Neural crest cell (in vitro differentiated cells): ENCODE results near the gene CDKAL1. TPM values are rescaled to one million over a fixed set of nuclear protein-coding genes. Genes with fewer than 3 reads are reported as not detected.
"Not testable (repeated sequence)": the region's sequence is repeated elsewhere in the genome, so short reads cannot be mapped to it uniquely, and the experiment has no call there.

Experiments
- DNase-seq: peaks from one replicate; pipeline ENCODE4 v3.0.0; 2021; ENCODE audit warnings: low read depth, mixed read lengths, low spot score
- H3K27ac Mint-ChIP-seq: one replicate; pipeline ENCODE4 v1.8.0; 2021; ENCODE audit warnings: mild to moderate bottlenecking, mixed read lengths; ENCODE audit not compliant: unreplicated experiment
- H3K27me3 Mint-ChIP-seq: 2 replicates; pipeline ENCODE4 v1.8.0; 2021; ENCODE audit warnings: low read depth, mild to moderate bottlenecking, mixed read lengths
- H3K36me3 Mint-ChIP-seq: 2 replicates; pipeline ENCODE4 v1.8.0; 2021; ENCODE audit warnings: low read depth, mild to moderate bottlenecking, mixed read lengths
- H3K4me1 Mint-ChIP-seq: 2 replicates; pipeline ENCODE4 v1.8.0; 2021; ENCODE audit warnings: mixed read lengths
- H3K4me3 Mint-ChIP-seq: one replicate; pipeline ENCODE4 v1.8.0; 2021; ENCODE audit warnings: mild to moderate bottlenecking, mixed read lengths
- H3K9me3 Mint-ChIP-seq: 2 replicates; pipeline ENCODE4 v1.8.0; 2021; ENCODE audit warnings: mixed read lengths
- total RNA-seq: library from RNA; stranded (reverse); gene quantifications from 2 replicates; pipeline ENCODE4 v1.2.1, GENCODE V29; 2021
- TF ChIP-seq, protein P1 (sequence below): fragments of 200-600 bp; sonication (generic); conservative IDR thresholded peaks from 2 replicates; pipeline ENCODE4 v1.5.0; 2021; ENCODE audit warnings: antibody characterized with exemption, mild to moderate bottlenecking

The CDKAL1 gene
- total RNA-seq, 1 donor from 2014 or later: 25.4 TPM

DNA sequence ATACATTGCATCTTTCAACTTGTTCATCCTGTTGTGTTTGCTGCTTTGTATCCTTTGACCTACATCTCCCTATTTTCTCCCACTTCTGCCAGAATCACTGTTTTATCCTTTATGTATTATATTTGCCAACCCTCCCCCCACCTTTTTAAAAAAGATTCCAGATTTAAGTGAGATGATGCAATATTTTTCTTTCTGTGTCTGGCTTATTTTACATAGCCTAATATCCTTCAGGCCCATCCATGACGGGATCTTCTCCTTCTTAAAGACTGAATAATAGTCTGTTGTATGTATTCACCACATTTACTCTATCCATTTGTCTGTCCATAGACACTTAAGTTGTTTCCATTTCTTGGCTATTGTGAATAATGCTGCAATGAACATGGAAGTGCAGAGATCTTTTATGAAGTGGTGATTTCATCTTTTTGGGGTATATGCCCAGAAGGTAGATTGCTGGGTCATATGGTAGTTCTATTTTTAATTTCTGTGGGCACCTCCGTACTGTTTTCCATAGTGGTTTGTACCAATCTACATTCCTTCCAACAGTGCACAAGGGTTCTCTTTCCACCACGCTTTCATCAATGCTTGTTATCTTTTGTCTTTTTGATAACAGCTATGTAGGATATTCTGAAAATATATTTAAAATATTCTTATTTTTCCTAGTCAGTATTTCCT, 181.0 kb downstream of the CDKAL1 start:
- TF ChIP-seq, protein P1, sequence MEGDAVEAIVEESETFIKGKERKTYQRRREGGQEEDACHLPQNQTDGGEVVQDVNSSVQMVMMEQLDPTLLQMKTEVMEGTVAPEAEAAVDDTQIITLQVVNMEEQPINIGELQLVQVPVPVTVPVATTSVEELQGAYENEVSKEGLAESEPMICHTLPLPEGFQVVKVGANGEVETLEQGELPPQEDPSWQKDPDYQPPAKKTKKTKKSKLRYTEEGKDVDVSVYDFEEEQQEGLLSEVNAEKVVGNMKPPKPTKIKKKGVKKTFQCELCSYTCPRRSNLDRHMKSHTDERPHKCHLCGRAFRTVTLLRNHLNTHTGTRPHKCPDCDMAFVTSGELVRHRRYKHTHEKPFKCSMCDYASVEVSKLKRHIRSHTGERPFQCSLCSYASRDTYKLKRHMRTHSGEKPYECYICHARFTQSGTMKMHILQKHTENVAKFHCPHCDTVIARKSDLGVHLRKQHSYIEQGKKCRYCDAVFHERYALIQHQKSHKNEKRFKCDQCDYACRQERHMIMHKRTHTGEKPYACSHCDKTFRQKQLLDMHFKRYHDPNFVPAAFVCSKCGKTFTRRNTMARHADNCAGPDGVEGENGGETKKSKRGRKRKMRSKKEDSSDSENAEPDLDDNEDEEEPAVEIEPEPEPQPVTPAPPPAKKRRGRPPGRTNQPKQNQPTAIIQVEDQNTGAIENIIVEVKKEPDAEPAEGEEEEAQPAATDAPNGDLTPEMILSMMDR: no peak

DNA sequence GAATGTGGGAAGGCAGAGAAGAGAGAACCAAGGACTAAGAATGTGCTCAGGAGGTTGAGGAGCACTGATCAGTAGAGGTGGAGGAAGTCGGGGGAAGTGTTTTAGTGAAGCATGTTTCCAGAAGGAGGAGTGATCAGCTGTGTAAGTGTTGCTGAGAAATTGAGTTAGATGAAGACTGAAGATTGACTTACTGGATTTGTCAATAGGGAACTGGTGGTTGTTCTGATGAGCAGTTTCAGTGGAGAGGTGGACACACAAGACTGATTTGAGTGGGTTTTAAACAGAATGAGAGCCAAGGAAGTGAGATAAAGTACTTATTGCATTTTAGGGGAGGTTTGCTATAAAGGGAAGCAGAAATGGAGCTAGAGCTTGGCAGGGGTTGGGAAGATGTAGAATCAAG, 182.6 kb downstream of the CDKAL1 start:
- TF ChIP-seq, protein P1: no peak
- Mint-ChIP-seq H3K36me3 (no peaks in the 10 kb centered on the region), H3K27me3 (no peaks in the 10 kb centered on the region), H3K4me3 (no peak overlapping the region), H3K9me3 (no peaks in the 10 kb centered on the region), H3K27ac (no peak overlapping the region), H3K4me1 (no peaks in the 10 kb centered on the region)
- DNase-seq: no peak

More for the DNA sequence above, 181.0 kb downstream of the CDKAL1 start:
- Mint-ChIP-seq H3K4me1 (no peaks in the 10 kb centered on the region), H3K27me3 (no peaks in the 10 kb centered on the region), H3K36me3 (no peaks in the 10 kb centered on the region), H3K9me3 (no peaks in the 10 kb centered on the region), H3K27ac (no peak overlapping the region), H3K4me3 (no peak overlapping the region)
- DNase-seq: no peak

DNA sequence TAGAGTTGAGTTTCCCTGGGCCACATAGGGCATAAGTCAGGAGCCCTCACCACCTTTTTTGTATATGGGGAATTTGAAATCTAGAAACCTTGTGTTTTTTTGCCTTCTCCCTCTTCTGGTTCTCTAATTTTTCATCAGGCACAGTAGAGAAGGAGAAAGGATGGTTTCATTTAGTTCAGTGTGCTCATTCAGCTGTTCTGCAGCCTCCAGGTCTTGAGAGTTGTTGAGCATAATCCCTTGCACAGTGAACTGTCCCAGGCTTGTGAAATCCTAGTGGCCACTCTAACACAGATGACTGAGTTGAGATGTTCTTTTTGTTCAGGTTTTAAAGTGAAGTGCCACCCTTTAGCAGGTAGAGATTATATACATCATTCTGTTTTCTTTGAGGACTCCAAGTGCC, 183.5 kb downstream of the CDKAL1 start:
- TF ChIP-seq, protein P1: no peak
- H3K27me3 Mint-ChIP-seq: no peaks in the 10 kb centered on the region

DNA sequence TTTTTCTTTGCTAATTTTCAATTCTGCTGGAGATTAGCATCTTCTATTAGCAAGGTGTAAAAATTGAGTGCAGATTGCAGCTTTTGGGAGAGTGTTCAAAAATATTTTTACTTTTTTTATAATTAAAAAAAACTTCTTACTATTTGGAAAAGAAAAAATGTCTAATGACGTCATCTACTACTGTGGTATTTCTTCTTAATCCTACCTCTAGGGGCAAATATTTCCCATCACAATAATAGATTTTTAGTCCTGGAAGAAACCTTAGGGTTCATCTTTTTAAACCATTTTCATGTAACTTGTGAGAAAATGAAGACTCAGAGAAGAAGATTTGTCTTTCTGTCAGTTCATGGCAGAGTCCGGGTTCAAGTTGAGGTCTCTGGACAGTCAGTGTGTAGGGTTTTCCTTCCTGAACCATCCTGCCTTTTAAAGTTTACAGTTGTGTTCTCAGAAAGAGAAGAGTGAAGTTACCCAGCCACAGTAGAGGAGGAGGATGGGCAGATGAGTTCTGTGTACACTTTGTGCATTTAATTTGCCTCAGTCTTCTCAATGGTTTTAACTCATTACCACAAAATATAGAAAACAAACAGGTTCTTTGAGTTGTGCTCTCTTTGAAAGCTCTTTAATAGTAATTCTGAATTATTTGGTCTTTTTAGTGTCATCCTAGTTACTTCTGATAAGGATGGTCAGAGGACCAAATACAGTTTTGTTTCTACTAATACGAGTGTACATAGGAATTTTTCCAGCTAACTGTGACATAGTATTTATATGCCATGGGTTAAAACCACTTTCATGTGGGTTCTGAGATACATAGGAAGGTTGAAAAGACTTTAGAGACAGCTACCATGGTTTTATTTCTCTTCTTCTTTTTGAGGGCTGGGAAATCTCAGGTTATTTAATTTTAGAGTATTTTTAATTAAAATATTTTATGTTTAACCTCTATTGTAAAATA, 184.7 kb downstream of the CDKAL1 start:
- no peaks in the 10 kb centered on the region for H3K27me3 Mint-ChIP-seq
- TF ChIP-seq, protein P1: peak; percentile 39
- H3K36me3 Mint-ChIP-seq: peaks cover 2% of the 10 kb centered on the region
- no peak overlapping the region for H3K27ac Mint-ChIP-seq
- H3K4me3 Mint-ChIP-seq: no peak overlapping the region
- no peak for DNase-seq
- H3K4me1 Mint-ChIP-seq: no peaks in the 10 kb centered on the region
- H3K9me3 Mint-ChIP-seq: peaks cover 2% of the 10 kb centered on the region

More for the DNA sequence above, 183.5 kb downstream of the CDKAL1 start:
- no peak overlapping the region for H3K4me3 Mint-ChIP-seq
- peaks cover 2% of the 10 kb centered on the region for H3K9me3 Mint-ChIP-seq
- H3K27ac Mint-ChIP-seq: no peak overlapping the region
- no peaks in the 10 kb centered on the region for H3K4me1 Mint-ChIP-seq
- H3K36me3 Mint-ChIP-seq: no peaks in the 10 kb centered on the region
- no peak for DNase-seq

DNA sequence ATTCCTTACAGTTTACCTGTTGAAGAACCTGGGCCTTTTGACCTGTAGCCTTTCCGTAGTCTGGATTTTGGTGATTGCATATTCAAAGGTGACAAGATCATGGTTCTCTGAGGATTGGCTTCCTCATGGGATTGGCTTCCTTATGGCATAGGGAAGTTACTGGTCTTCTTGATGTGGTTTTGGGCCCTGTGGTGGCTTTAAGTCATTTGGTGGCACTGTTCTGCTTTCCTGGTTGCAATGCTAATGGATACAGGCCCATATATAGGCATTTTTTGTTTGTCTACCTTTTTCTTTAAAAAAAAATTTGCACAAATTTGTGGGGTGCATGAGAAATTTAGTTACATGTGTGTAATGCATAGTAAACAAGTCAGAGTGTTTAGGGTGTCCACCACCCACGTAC, 185.7 kb downstream of the CDKAL1 start:
- Mint-ChIP-seq H3K27me3 (no peaks in the 10 kb centered on the region), H3K9me3 (peaks cover 2% of the 10 kb centered on the region)

DNA sequence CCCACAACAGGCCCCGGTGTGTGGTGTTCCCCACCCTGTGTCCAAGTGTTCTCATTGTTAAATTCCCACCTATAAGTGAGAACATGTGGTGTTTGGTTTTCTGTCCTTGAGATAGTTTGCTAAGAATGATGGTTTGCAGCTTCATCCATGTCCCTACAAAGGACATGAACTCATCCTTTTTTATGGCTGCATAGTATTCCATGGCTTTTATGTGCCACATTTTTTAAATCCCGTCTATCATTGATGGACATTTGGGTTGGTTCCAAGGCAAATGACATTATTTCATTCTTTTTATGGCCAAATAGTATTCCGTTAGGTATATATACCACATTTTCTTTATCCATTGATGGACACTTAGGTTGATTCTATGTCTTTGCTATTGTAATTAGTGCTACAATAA, 186.9 kb downstream of the CDKAL1 start:
- H3K9me3 Mint-ChIP-seq, DNase-seq, H3K4me1 Mint-ChIP-seq, H3K27ac Mint-ChIP-seq, H3K27me3 Mint-ChIP-seq, H3K4me3 Mint-ChIP-seq, H3K36me3 Mint-ChIP-seq: not testable (repeated sequence)

More for the DNA sequence above, 185.7 kb downstream of the CDKAL1 start:
- Mint-ChIP-seq H3K4me3 (no peak overlapping the region), H3K4me1 (no peaks in the 10 kb centered on the region), H3K36me3 (peaks cover 2% of the 10 kb centered on the region), H3K27ac (no peak overlapping the region)
- TF ChIP-seq, protein P1: no peak
- no peak for DNase-seq
